Colonic mucosa (tissue), 4 donors: ENCODE measurements around the gene NIN. TPM values are rescaled to one million over a fixed set of nuclear protein-coding genes. Genes with fewer than 3 reads are reported as not detected.

Experiments
- DNase-seq: peaks from one replicate; pipeline ENCODE4 v3.0.0-alpha.2; 2020
- H3K27ac ChIP-seq: fragments of 200-600 bp; one replicate; pipeline ENCODE4 v1.8.0; 2021
- H3K27me3 ChIP-seq: fragments of 200-600 bp; one replicate; pipeline ENCODE4 v1.8.0; 2021
- H3K36me3 ChIP-seq: fragments of 200-600 bp; one replicate; pipeline ENCODE4 v1.8.0; 2021
- H3K4me1 ChIP-seq: fragments of 200-600 bp; one replicate; pipeline ENCODE4 v1.8.0; 2021; ENCODE audit warnings: mild to moderate bottlenecking
- H3K4me3 ChIP-seq: fragments of 200-600 bp; one replicate; pipeline ENCODE4 v1.8.0; 2021
- H3K9ac ChIP-seq, 2 donors: one replicate each; pipeline ENCODE4 v1.7.0; 2013; ENCODE audit warnings: control low read depth in 2 of 2, low read depth in 2 of 2, low read length in 2 of 2
- H3K9me3 ChIP-seq: fragments of 200-600 bp; one replicate; pipeline ENCODE4 v1.8.0; 2021
- intact Hi-C: fragments of 100-400 bp; cut with DNase I; formaldehyde crosslinking; loops from one replicate; pipeline ENCODE4 v1.14.1; 2022
- total RNA-seq, 2 donors: library from RNA; stranded (reverse); fragmentation: NEBNext Ultra II Directional in 1 of 2; extraction: Animal tissue kit (Norgen Biotek cat#: 25700) in 1 of 2; gene quantifications; one replicate each; pipeline ENCODE4 v1.2.1, GENCODE V29; 2021
- TF ChIP-seq, protein P1 (sequence below): fragments of 200-600 bp; IDR thresholded peaks from one replicate; pipeline ENCODE4 v1.8.0; 2022; ENCODE audit warnings: antibody characterized with exemption, mild to moderate bottlenecking
- donor health status: healthy.
- donor health status: DM: no; HTN: no; CAD: no.
- donor health status: DM: no; HTN: no; CAD: no.

The NIN gene
- total RNA-seq, 2 donors from 2014 or later = 13.7 to 19.8 TPM

DNA sequence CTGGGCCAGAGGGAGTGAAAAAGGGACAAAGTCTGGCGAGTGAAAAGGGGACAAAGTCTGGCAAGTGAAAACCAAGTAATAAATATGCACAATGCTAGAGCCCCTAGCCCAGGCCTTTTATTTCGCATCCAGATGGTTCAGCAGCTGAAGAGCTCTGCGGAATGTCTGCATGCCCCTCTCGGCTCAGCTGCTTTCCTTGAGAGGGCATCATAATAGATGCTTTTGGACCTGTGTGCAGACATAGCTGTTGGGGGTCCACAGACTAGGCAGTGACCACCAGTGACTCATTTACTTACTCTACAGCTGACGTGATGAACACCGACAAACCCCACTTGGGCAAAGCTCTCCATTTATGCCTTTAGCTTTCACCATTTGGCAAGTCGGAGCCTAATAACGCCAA lies 4.3 kb downstream of the NIN start:
- Histone ChIP-seq H3K4me3 (no peak overlapping the region), H3K4me1 (no peaks in the 10 kb centered on the region), H3K27ac (no peak overlapping the region), H3K9ac (no peak overlapping the region), H3K36me3 (no peaks in the 10 kb centered on the region), H3K27me3 (no peaks in the 10 kb centered on the region), H3K9me3 (no peaks in the 10 kb centered on the region)
- intact Hi-C loops = no loop called here
- no peak for DNase-seq
- TF ChIP-seq, protein P1, sequence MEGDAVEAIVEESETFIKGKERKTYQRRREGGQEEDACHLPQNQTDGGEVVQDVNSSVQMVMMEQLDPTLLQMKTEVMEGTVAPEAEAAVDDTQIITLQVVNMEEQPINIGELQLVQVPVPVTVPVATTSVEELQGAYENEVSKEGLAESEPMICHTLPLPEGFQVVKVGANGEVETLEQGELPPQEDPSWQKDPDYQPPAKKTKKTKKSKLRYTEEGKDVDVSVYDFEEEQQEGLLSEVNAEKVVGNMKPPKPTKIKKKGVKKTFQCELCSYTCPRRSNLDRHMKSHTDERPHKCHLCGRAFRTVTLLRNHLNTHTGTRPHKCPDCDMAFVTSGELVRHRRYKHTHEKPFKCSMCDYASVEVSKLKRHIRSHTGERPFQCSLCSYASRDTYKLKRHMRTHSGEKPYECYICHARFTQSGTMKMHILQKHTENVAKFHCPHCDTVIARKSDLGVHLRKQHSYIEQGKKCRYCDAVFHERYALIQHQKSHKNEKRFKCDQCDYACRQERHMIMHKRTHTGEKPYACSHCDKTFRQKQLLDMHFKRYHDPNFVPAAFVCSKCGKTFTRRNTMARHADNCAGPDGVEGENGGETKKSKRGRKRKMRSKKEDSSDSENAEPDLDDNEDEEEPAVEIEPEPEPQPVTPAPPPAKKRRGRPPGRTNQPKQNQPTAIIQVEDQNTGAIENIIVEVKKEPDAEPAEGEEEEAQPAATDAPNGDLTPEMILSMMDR = no peak

DNA sequence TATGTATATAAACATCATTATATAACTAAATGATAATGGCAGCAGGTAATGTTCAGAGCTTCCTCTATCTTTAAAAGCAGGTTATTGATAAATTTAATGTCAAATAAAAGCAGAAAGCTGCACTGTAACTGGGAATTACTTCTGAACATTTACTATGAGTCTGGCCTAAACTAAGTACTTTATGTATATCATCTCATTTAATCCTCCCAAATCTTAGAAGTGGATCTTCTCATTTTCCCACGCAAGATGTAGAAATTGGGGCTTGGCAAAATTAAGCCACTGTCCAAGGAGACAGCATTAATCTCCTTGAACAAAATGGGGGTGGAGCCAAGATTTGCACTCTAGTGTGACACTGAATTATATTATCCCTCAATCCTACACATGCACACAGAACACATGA lies 5.7 kb downstream of the NIN start:
- no peak for DNase-seq
- TF ChIP-seq, protein P1 = no peak
- Histone ChIP-seq H3K4me3 (no peak overlapping the region), H3K9ac (no peak overlapping the region), H3K4me1 (no peaks in the 10 kb centered on the region), H3K27me3 (no peaks in the 10 kb centered on the region), H3K36me3 (no peaks in the 10 kb centered on the region), H3K9me3 (no peaks in the 10 kb centered on the region), H3K27ac (no peak overlapping the region)
- intact Hi-C loops = no loop called here

DNA sequence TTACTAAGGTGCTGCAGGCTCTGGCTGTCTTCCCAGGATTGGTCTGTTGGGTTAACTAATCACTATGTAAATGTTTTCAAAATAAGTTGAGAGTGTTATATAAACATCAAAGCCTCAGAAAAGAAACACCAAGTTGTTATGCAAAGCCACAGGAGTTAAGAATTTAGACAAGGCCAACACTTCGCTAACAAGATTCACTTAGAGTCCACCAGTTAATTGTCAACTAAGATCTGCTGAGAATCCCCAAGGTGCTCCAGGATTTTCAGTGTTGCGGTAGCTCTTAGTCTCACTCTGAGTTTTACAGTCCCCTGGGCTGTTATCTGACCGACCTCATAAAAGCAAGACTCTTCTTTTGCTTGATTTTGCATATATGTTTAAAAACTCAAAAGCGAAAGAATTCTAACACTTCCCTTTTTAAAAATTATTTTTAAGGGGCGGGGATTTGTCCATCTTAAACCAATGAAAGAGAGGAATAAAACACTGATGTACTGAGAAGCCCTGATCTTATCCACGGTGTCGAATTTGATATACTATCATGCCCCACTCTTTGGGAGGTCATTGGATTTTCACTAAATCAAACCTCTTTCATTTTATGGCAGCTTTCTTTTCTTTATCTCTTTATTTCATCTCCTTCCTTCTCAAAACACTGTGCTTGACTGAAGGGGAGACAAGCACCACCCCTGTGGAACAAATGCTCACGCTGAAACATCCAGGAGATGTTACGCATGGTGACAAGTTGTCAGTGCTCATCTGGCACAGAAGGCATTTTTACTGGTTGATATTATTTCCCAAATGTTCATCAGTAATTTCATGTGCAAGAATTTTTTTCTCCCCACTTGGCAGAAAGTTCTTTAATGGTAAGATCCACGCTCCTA lies 7.0 kb downstream of the NIN start:
- Histone ChIP-seq H3K4me3 (no peak overlapping the region), H3K27ac (peak overlapping the region; percentile 14), H3K9ac (no peak overlapping the region), H3K9me3 (no peaks in the 10 kb centered on the region), H3K4me1 (no peaks in the 10 kb centered on the region), H3K36me3 (no peaks in the 10 kb centered on the region), H3K27me3 (no peaks in the 10 kb centered on the region)
- TF ChIP-seq, protein P1 = no peak
- intact Hi-C loops = no loop called here
- no peak for DNase-seq

DNA sequence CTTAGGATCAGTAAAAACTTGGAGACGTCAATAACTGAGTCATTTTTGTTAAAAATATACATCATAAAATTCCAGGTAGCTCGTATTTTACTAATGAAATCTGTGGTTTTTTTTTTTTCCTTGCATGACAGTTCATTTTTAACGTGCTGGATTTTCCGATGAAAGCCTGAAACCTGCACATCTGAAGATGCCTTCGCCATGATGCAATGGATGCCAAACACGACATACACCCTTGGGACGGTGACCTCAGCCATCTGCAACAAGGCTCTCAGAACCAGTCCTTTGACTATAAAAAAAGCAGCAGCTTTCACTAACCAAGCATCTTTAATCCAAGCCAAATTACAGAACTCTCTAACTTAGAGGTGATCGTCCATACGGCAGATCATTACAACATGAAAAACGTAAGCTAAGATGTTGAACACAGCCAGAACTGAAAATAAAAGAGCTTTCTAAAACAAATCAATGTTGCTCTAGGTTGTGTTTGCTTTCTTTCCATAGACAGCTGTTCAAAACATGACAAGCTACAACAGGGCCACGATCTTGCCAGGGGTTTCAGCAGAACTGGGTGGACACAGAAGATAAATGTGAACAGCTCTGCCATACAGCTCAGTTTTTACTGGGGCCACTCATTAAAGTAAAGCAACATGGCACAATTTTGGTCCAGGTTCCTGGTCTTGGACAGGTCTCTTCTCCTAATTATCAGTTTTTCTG lies 7.8 kb downstream of the NIN start:
- TF ChIP-seq, protein P1 = no peak
- Histone ChIP-seq H3K27me3 (no peaks in the 10 kb centered on the region), H3K4me3 (no peak overlapping the region), H3K4me1 (no peaks in the 10 kb centered on the region), H3K27ac (peak overlapping the region; percentile 14), H3K9me3 (no peaks in the 10 kb centered on the region), H3K9ac (no peak overlapping the region), H3K36me3 (no peaks in the 10 kb centered on the region)
- DNase-seq = no peak
- intact Hi-C loops = no loop called here

DNA sequence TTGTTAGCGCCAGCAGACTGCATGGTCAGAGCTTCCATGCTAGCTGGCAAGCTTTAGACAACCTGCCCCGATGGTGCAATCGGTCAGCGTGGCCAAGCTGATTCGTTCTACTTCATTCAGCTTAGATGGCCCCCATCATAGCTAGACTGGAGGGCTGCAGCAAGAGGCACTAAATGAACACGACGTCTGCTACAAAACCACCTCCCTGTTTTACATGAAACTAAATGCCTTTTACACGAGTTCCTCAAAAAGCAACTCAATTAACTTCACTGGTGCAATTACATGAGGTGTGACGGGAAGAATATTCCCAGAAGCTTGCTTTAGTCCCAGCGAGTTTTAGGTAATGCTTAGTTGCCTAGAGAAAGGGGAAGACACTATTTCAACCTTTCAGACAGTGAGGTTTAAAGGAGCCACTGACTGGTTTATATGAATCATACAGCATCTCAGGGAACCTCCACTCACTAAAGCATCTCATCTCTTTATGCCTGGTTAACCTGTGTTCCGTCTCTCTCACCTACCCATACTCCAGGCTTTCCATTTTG lies 8.4 kb downstream of the NIN start:
- intact Hi-C loops = no loop called here
- TF ChIP-seq, protein P1 = no peak

More for the DNA sequence above, 8.4 kb downstream of the NIN start:
- DNase-seq = no peak
- Histone ChIP-seq H3K4me3 (no peak overlapping the region), H3K9me3 (no peaks in the 10 kb centered on the region), H3K4me1 (no peaks in the 10 kb centered on the region), H3K27me3 (no peaks in the 10 kb centered on the region), H3K27ac (peak overlapping the region; percentile 14), H3K9ac (no peak overlapping the region), H3K36me3 (no peaks in the 10 kb centered on the region)
